ENCODE measurements around the gene CNIH1.
"Not testable (repeated sequence)": the region's sequence is repeated elsewhere in the genome, so short reads cannot be mapped to it uniquely, and the experiment has no call there.

Gene CNIH1

GRCh38 chr14:54392986-54393884 is 47.9 kb downstream of the CNIH1 start:
- not testable (repeated sequence) for H3K27me3 ChIP-seq (replicated peaks; ENCODE audit: control insufficient read depth, insufficient read depth, low read length, poor library complexity, severe bottlenecking); H3K4me1 ChIP-seq (ENCODE audit: control insufficient read depth, insufficient read depth, low read length, poor library complexity, severe bottlenecking); H3K27ac ChIP-seq (ENCODE audit: insufficient read depth, low read length, poor library complexity, severe bottlenecking); DNase-seq; H3K36me3 ChIP-seq (ENCODE audit: control insufficient read depth, insufficient read depth, low read length); H3K9me3 ChIP-seq (ENCODE audit: control insufficient read depth, low read length); H3K4me3 ChIP-seq (ENCODE audit: insufficient read depth, low read depth, low read length, poor library complexity, severe bottlenecking)

GRCh38 chr14:54392131-54392859 is 48.9 kb downstream of the CNIH1 start:
- no peak overlapping the region for H3K4me3 ChIP-seq (ENCODE audit: insufficient read depth, low read depth, low read length, poor library complexity, severe bottlenecking)
- no peaks in the 10 kb centered on the region for H3K4me1 ChIP-seq (ENCODE audit: control insufficient read depth, insufficient read depth, low read length, poor library complexity, severe bottlenecking)
- no peaks in the 10 kb centered on the region for H3K36me3 ChIP-seq (ENCODE audit: control insufficient read depth, insufficient read depth, low read length)
- no peaks in the 10 kb centered on the region for H3K9me3 ChIP-seq (ENCODE audit: control insufficient read depth, low read length)
- H3K27ac ChIP-seq (ENCODE audit: insufficient read depth, low read length, poor library complexity, severe bottlenecking), result no peak overlapping the region
- DNase-seq, result no peak
- no peaks in the 10 kb centered on the region for H3K27me3 ChIP-seq (replicated peaks; ENCODE audit: control insufficient read depth, insufficient read depth, low read length, poor library complexity, severe bottlenecking)

GRCh38 chr14:54387328-54387727 is 53.8 kb downstream of the CNIH1 start:
- DNase-seq, result no peak
- Histone ChIP-seq H3K27me3 (replicated peaks; ENCODE audit: control insufficient read depth, insufficient read depth, low read length, poor library complexity, severe bottlenecking) (no peaks in the 10 kb centered on the region), H3K36me3 (ENCODE audit: control insufficient read depth, insufficient read depth, low read length) (no peaks in the 10 kb centered on the region), H3K4me3 (ENCODE audit: insufficient read depth, low read depth, low read length, poor library complexity, severe bottlenecking) (no peak overlapping the region), H3K27ac (ENCODE audit: insufficient read depth, low read length, poor library complexity, severe bottlenecking) (no peak overlapping the region), H3K4me1 (ENCODE audit: control insufficient read depth, insufficient read depth, low read length, poor library complexity, severe bottlenecking) (no peaks in the 10 kb centered on the region), H3K9me3 (ENCODE audit: control insufficient read depth, low read length) (no peaks in the 10 kb centered on the region)

- Histone ChIP-seq H3K36me3 (ENCODE audit: control insufficient read depth, insufficient read depth, low read length) (no peaks in the 10 kb centered on the region), H3K4me3 (ENCODE audit: insufficient read depth, low read depth, low read length, poor library complexity, severe bottlenecking) (no peak overlapping the region), H3K9me3 (ENCODE audit: control insufficient read depth, low read length) (no peaks in the 10 kb centered on the region), H3K27me3 (replicated peaks; ENCODE audit: control insufficient read depth, insufficient read depth, low read length, poor library complexity, severe bottlenecking) (no peaks in the 10 kb centered on the region), H3K4me1 (ENCODE audit: control insufficient read depth, insufficient read depth, low read length, poor library complexity, severe bottlenecking) (no peaks in the 10 kb centered on the region), H3K27ac (ENCODE audit: insufficient read depth, low read length, poor library complexity, severe bottlenecking) (no peak overlapping the region)
- DNase-seq, result no peak
These were observed 55.6 kb downstream of the CNIH1 start for GRCh38 chr14:54385556-54385955.

GRCh38 chr14:54383835-54384234 is 57.3 kb downstream of the CNIH1 start:
- DNase-seq, result no peak
- no peaks in the 10 kb centered on the region for H3K9me3 ChIP-seq (ENCODE audit: control insufficient read depth, low read length)
- no peak overlapping the region for H3K4me3 ChIP-seq (ENCODE audit: insufficient read depth, low read depth, low read length, poor library complexity, severe bottlenecking)

GRCh38 chr14:54381821-54382220 is 59.4 kb downstream of the CNIH1 start:
- DNase-seq, result no peak
- Histone ChIP-seq H3K27me3 (replicated peaks; ENCODE audit: control insufficient read depth, insufficient read depth, low read length, poor library complexity, severe bottlenecking) (no peaks in the 10 kb centered on the region), H3K4me3 (ENCODE audit: insufficient read depth, low read depth, low read length, poor library complexity, severe bottlenecking) (no peak overlapping the region), H3K27ac (ENCODE audit: insufficient read depth, low read length, poor library complexity, severe bottlenecking) (no peak overlapping the region), H3K4me1 (ENCODE audit: control insufficient read depth, insufficient read depth, low read length, poor library complexity, severe bottlenecking) (no peaks in the 10 kb centered on the region), H3K9me3 (ENCODE audit: control insufficient read depth, low read length) (no peaks in the 10 kb centered on the region), H3K36me3 (ENCODE audit: control insufficient read depth, insufficient read depth, low read length) (no peaks in the 10 kb centered on the region)

More at GRCh38 chr14:54383835-54384234, 57.3 kb downstream of the CNIH1 start:
- H3K27ac ChIP-seq (ENCODE audit: insufficient read depth, low read length, poor library complexity, severe bottlenecking), result no peak overlapping the region
- H3K36me3 ChIP-seq (ENCODE audit: control insufficient read depth, insufficient read depth, low read length), result no peaks in the 10 kb centered on the region
- H3K27me3 ChIP-seq (replicated peaks; ENCODE audit: control insufficient read depth, insufficient read depth, low read length, poor library complexity, severe bottlenecking), result no peaks in the 10 kb centered on the region
- H3K4me1 ChIP-seq (ENCODE audit: control insufficient read depth, insufficient read depth, low read length, poor library complexity, severe bottlenecking), result no peaks in the 10 kb centered on the region

GRCh38 chr14:54380558-54380957 is 60.6 kb downstream of the CNIH1 start:
- H3K9me3 ChIP-seq (ENCODE audit: control insufficient read depth, low read length); DNase-seq; H3K36me3 ChIP-seq (ENCODE audit: control insufficient read depth, insufficient read depth, low read length); H3K4me1 ChIP-seq (ENCODE audit: control insufficient read depth, insufficient read depth, low read length, poor library complexity, severe bottlenecking); H3K4me3 ChIP-seq (ENCODE audit: insufficient read depth, low read depth, low read length, poor library complexity, severe bottlenecking); H3K27me3 ChIP-seq (replicated peaks; ENCODE audit: control insufficient read depth, insufficient read depth, low read length, poor library complexity, severe bottlenecking); H3K27ac ChIP-seq (ENCODE audit: insufficient read depth, low read length, poor library complexity, severe bottlenecking): not testable (repeated sequence)

- not testable (repeated sequence) for H3K27me3 ChIP-seq (replicated peaks; ENCODE audit: control insufficient read depth, insufficient read depth, low read length, poor library complexity, severe bottlenecking); H3K4me3 ChIP-seq (ENCODE audit: insufficient read depth, low read depth, low read length, poor library complexity, severe bottlenecking); DNase-seq; H3K27ac ChIP-seq (ENCODE audit: insufficient read depth, low read length, poor library complexity, severe bottlenecking); H3K4me1 ChIP-seq (ENCODE audit: control insufficient read depth, insufficient read depth, low read length, poor library complexity, severe bottlenecking); H3K36me3 ChIP-seq (ENCODE audit: control insufficient read depth, insufficient read depth, low read length); H3K9me3 ChIP-seq (ENCODE audit: control insufficient read depth, low read length)
These were observed 62.3 kb downstream of the CNIH1 start for GRCh38 chr14:54378893-54379292.

- H3K4me1 ChIP-seq (ENCODE audit: control insufficient read depth, insufficient read depth, low read length, poor library complexity, severe bottlenecking), result no peaks in the 10 kb centered on the region
- H3K27me3 ChIP-seq (replicated peaks; ENCODE audit: control insufficient read depth, insufficient read depth, low read length, poor library complexity, severe bottlenecking), result no peaks in the 10 kb centered on the region
- no peak overlapping the region for H3K4me3 ChIP-seq (ENCODE audit: insufficient read depth, low read depth, low read length, poor library complexity, severe bottlenecking)
- no peak for DNase-seq
- H3K27ac ChIP-seq (ENCODE audit: insufficient read depth, low read length, poor library complexity, severe bottlenecking), result no peak overlapping the region
- no peaks in the 10 kb centered on the region for H3K36me3 ChIP-seq (ENCODE audit: control insufficient read depth, insufficient read depth, low read length)
- no peaks in the 10 kb centered on the region for H3K9me3 ChIP-seq (ENCODE audit: control insufficient read depth, low read length)
These were observed 63.7 kb downstream of the CNIH1 start for GRCh38 chr14:54377501-54377900.

Measured in effector memory CD4-positive, alpha-beta T cell (primary cell).